ENCODE measurements around the gene SPSB4.

The SPSB4 gene

GRCh38 chr3:141078200-141078599 is 27.1 kb downstream of the SPSB4 start:
- H3K4me3 ChIP-seq (ENCODE audit: low read depth in 1 of 2, low read length in 1 of 2), result no peak overlapping the region
- H3K27ac ChIP-seq, result no peak overlapping the region
- TF ChIP-seq CTCF (IDR thresholded peaks at IDR 0.05), result no peak
- H3K4me1 ChIP-seq (ENCODE audit: control insufficient read depth in 1 of 2, insufficient read depth in 1 of 2, low read depth in 1 of 2, low read length in 1 of 2), result peaks cover 0 to 27% of the 10 kb centered on the region in 2 experiments
- no peaks in the 10 kb centered on the region for H3K36me3 ChIP-seq
- H3K9me3 ChIP-seq, result no peaks in the 10 kb centered on the region
- peaks cover 18% of the 10 kb centered on the region for H3K27me3 ChIP-seq

DNA sequence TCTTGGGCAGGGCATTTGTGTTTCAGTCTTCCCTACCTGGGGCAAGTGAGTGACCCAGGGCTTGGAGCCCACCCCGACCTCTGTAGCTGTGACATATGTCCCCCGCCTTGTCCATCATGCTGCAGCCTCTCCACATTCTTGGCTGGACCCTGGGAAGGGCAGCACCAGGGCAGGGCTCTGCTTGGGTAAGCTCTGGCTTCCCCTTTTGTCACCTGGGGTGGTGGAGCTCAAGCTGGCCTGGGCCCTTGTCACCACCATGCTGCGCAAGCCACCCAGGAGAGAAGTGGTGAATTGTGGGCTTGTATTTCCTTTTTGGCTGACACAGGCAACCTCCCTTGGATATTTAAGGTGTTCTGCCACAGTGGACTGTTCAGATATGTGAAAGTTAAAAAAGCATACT is 29.3 kb downstream of the SPSB4 start:
- H3K36me3 ChIP-seq, result no peaks in the 10 kb centered on the region
- peaks cover 0 to 27% of the 10 kb centered on the region in 2 experiments for H3K4me1 ChIP-seq (ENCODE audit: control insufficient read depth in 1 of 2, insufficient read depth in 1 of 2, low read depth in 1 of 2, low read length in 1 of 2)
- H3K27me3 ChIP-seq, result peaks cover 18% of the 10 kb centered on the region
- H3K4me3 ChIP-seq (ENCODE audit: low read depth in 1 of 2, low read length in 1 of 2), result no peak overlapping the region
- H3K9me3 ChIP-seq, result no peaks in the 10 kb centered on the region
- TF ChIP-seq CTCF (IDR thresholded peaks at IDR 0.05), result no peak
- H3K27ac ChIP-seq, result no peak overlapping the region

- Histone ChIP-seq H3K4me1 (ENCODE audit: control insufficient read depth in 1 of 2, insufficient read depth in 1 of 2, low read depth in 1 of 2, low read length in 1 of 2) (peaks cover 0 to 24% of the 10 kb centered on the region in 2 experiments), H3K27me3 (peaks cover 18% of the 10 kb centered on the region), H3K36me3 (no peaks in the 10 kb centered on the region), H3K9me3 (no peaks in the 10 kb centered on the region), H3K4me3 (ENCODE audit: low read depth in 1 of 2, low read length in 1 of 2) (no peak overlapping the region), H3K27ac (no peak overlapping the region)
- no peak for TF ChIP-seq CTCF (IDR thresholded peaks at IDR 0.05)
Measured at GRCh38 chr3:141081141-141081795, 30.1 kb downstream of the SPSB4 start.

GRCh38 chr3:141082064-141082463 is 30.9 kb downstream of the SPSB4 start:
- H3K9me3 ChIP-seq, result no peaks in the 10 kb centered on the region
- no peak overlapping the region for H3K27ac ChIP-seq
- H3K36me3 ChIP-seq, result no peaks in the 10 kb centered on the region
- no peak for TF ChIP-seq CTCF (IDR thresholded peaks at IDR 0.05)
- peaks cover 0 to 17% of the 10 kb centered on the region in 2 experiments for H3K4me1 ChIP-seq (ENCODE audit: control insufficient read depth in 1 of 2, insufficient read depth in 1 of 2, low read depth in 1 of 2, low read length in 1 of 2)
- peaks cover 12% of the 10 kb centered on the region for H3K27me3 ChIP-seq
- no peak overlapping the region for H3K4me3 ChIP-seq (ENCODE audit: low read depth in 1 of 2, low read length in 1 of 2)

GRCh38 chr3:141083226-141083625 is 32.1 kb downstream of the SPSB4 start:
- Histone ChIP-seq H3K36me3 (no peaks in the 10 kb centered on the region), H3K27ac (no peak overlapping the region), H3K9me3 (no peaks in the 10 kb centered on the region), H3K4me1 (ENCODE audit: control insufficient read depth in 1 of 2, insufficient read depth in 1 of 2, low read depth in 1 of 2, low read length in 1 of 2) (peaks cover 0 to 9% of the 10 kb centered on the region in 2 experiments), H3K27me3 (peaks cover 2% of the 10 kb centered on the region), H3K4me3 (ENCODE audit: low read depth in 1 of 2, low read length in 1 of 2) (no peak overlapping the region)
- TF ChIP-seq CTCF (IDR thresholded peaks at IDR 0.05), result no peak

Data from neutrophil (primary cell).